ENCODE data around the gene ANTXR1.

GRCh38 chr2:69102041-69102593 is 89.1 kb downstream of the ANTXR1 start:
- TF ChIP-seq, protein P1, sequence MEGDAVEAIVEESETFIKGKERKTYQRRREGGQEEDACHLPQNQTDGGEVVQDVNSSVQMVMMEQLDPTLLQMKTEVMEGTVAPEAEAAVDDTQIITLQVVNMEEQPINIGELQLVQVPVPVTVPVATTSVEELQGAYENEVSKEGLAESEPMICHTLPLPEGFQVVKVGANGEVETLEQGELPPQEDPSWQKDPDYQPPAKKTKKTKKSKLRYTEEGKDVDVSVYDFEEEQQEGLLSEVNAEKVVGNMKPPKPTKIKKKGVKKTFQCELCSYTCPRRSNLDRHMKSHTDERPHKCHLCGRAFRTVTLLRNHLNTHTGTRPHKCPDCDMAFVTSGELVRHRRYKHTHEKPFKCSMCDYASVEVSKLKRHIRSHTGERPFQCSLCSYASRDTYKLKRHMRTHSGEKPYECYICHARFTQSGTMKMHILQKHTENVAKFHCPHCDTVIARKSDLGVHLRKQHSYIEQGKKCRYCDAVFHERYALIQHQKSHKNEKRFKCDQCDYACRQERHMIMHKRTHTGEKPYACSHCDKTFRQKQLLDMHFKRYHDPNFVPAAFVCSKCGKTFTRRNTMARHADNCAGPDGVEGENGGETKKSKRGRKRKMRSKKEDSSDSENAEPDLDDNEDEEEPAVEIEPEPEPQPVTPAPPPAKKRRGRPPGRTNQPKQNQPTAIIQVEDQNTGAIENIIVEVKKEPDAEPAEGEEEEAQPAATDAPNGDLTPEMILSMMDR (conservative IDR thresholded peaks at IDR 0.05), result no peak
- no peak for TF ChIP-seq EZH2 (IDR thresholded peaks at IDR 0.05; ENCODE audit: low read depth)
